ENCODE measurements around the gene PKD2L1. TPM values are rescaled to one million over a fixed set of nuclear protein-coding genes. Genes with fewer than 3 reads are reported as not detected.

The PKD2L1 gene
- total RNA-seq, 2 experiments from 2014 or later, result 0.76 TPM; not detected in 1

- no peak overlapping the region for H3K4me2 ChIP-seq (ENCODE audit: low read length)
- no peaks in the 10 kb centered on the region for H3K79me2 ChIP-seq (ENCODE audit: insufficient read depth, low read depth, low read length)
- no peaks in the 10 kb centered on the region for H3K9me3 ChIP-seq (ENCODE audit: low read length)
- no peak for DNase-seq (ENCODE audit: low spot score)
- no peaks in the 10 kb centered on the region for H3K9me2 ChIP-seq (ENCODE audit: insufficient read depth, low read length)
- H3K36me3 ChIP-seq (ENCODE audit: insufficient read depth, low read length), result peaks cover 84% of the 10 kb centered on the region
- ChIA-PET POLR2A (no interaction called here), CTCF (ENCODE audit: unreplicated experiment) (no interaction called here)
- no peaks in the 10 kb centered on the region; the same call in 1 of the 2 replicates for H4K20me1 ChIP-seq (ENCODE audit: insufficient read depth, low read length)
- peaks cover 1% of the 10 kb centered on the region for H3K4me1 ChIP-seq (ENCODE audit: insufficient read depth, low read length, poor library complexity, severe bottlenecking)
- BruUV-seq (replicated peaks), result no TSS peak
- no peak for TF ChIP-seq EZH2phosphoT487 (IDR thresholded peaks at IDR 0.05; ENCODE audit: borderline replicate concordance, low read depth, low read length)
- TF ChIP-seq, protein P1, sequence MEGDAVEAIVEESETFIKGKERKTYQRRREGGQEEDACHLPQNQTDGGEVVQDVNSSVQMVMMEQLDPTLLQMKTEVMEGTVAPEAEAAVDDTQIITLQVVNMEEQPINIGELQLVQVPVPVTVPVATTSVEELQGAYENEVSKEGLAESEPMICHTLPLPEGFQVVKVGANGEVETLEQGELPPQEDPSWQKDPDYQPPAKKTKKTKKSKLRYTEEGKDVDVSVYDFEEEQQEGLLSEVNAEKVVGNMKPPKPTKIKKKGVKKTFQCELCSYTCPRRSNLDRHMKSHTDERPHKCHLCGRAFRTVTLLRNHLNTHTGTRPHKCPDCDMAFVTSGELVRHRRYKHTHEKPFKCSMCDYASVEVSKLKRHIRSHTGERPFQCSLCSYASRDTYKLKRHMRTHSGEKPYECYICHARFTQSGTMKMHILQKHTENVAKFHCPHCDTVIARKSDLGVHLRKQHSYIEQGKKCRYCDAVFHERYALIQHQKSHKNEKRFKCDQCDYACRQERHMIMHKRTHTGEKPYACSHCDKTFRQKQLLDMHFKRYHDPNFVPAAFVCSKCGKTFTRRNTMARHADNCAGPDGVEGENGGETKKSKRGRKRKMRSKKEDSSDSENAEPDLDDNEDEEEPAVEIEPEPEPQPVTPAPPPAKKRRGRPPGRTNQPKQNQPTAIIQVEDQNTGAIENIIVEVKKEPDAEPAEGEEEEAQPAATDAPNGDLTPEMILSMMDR (conservative IDR thresholded peaks at IDR 0.05; ENCODE audit: low read length), result no peak
- H3K4me3 ChIP-seq (ENCODE audit: low read depth, low read length, poor library complexity, severe bottlenecking), result no peak overlapping the region
- H2AFZ ChIP-seq (ENCODE audit: low read length), result no peak overlapping the region
- intact Hi-C loops (cut with micrococcal nuclease; ENCODE audit: unreplicated experiment), result no loop called here
- no peak overlapping the region for H3K27ac ChIP-seq (ENCODE audit: low read depth, low read length, poor library complexity, severe bottlenecking)
Measured at GRCh38 chr10:100238429-100238828, 91.6 kb downstream of the PKD2L1 start.

Small RNAs within 50 kb of the gene (small RNA-seq; reads per million reads assigned to genes)
- not detected for gene RNU6-422P

Other genes starting within 250 kb of the PKD2L1 start
- gene CPN1, start 248.4 kb downstream of the PKD2L1 start, total RNA-seq (2014; rRNA removed; shearing (Covaris generic)), result not detected in 2 replicates
- not detected in 2 replicates for gene CPN1, start 248.4 kb downstream of the PKD2L1 start, total RNA-seq (2022)
- gene ERLIN1, start 144.2 kb downstream of the PKD2L1 start, total RNA-seq (2014; rRNA removed; shearing (Covaris generic)), result 24.7 and 26.7 TPM in 2 replicates
- 24.1 and 25.6 TPM in 2 replicates for gene ERLIN1, start 144.2 kb downstream of the PKD2L1 start, total RNA-seq (2022)
- gene CHUK, start 100.6 kb downstream of the PKD2L1 start, total RNA-seq (2014; rRNA removed; shearing (Covaris generic)), result 21.0 and 23.5 TPM in 2 replicates
- gene CHUK, start 100.6 kb downstream of the PKD2L1 start, total RNA-seq (2022), result 25.6 and 26.2 TPM in 2 replicates
- 47.8 and 48.2 TPM in 2 replicates for gene CWF19L1, start 62.6 kb downstream of the PKD2L1 start, total RNA-seq (2014; rRNA removed; shearing (Covaris generic))
- 48.6 and 51.0 TPM in 2 replicates for gene CWF19L1, start 62.6 kb downstream of the PKD2L1 start, total RNA-seq (2022)
- 39.7 and 48.7 TPM in 2 replicates for gene BLOC1S2, start 43.5 kb downstream of the PKD2L1 start, total RNA-seq (2014; rRNA removed; shearing (Covaris generic))
- 45.3 and 54.8 TPM in 2 replicates for gene BLOC1S2, start 43.5 kb downstream of the PKD2L1 start, total RNA-seq (2022)
- gene SCD, start 17.0 kb upstream of the PKD2L1 start, total RNA-seq (2014; rRNA removed; shearing (Covaris generic)), result 66.1 and 76.8 TPM in 2 replicates
- gene SCD, start 17.0 kb upstream of the PKD2L1 start, total RNA-seq (2022), result 291 and 327 TPM in 2 replicates
- gene WNT8B, start 132.8 kb upstream of the PKD2L1 start, total RNA-seq (2014; rRNA removed; shearing (Covaris generic)), result not detected in 2 replicates
- not detected in 2 replicates for gene WNT8B, start 132.8 kb upstream of the PKD2L1 start, total RNA-seq (2022)
- gene SEC31B, start 189.6 kb upstream of the PKD2L1 start, total RNA-seq (2014; rRNA removed; shearing (Covaris generic)), result 12.5 and 16.4 TPM in 2 replicates
- 21.3 and 26.0 TPM in 2 replicates for gene SEC31B, start 189.6 kb upstream of the PKD2L1 start, total RNA-seq (2022)
- 288 and 374 TPM in 2 replicates for gene NDUFB8, start 199.6 kb upstream of the PKD2L1 start, total RNA-seq (2014; rRNA removed; shearing (Covaris generic))
- gene NDUFB8, start 199.6 kb upstream of the PKD2L1 start, total RNA-seq (2022), result 209 TPM in 2 replicates
- gene HIF1AN, start 205.7 kb upstream of the PKD2L1 start, total RNA-seq (2014; rRNA removed; shearing (Covaris generic)), result 9.1 and 10.6 TPM in 2 replicates
- 44.6 and 46.2 TPM in 2 replicates for gene HIF1AN, start 205.7 kb upstream of the PKD2L1 start, total RNA-seq (2022)